ENCODE results near the gene SMIM10. TPM values are rescaled to one million over a fixed set of nuclear protein-coding genes. Genes with fewer than 3 reads are reported as not detected.

SMIM10 gene
- total RNA-seq, 4 donors from 2014 or later: 1.8 to 7.5 (median 6.3) TPM

DNA sequence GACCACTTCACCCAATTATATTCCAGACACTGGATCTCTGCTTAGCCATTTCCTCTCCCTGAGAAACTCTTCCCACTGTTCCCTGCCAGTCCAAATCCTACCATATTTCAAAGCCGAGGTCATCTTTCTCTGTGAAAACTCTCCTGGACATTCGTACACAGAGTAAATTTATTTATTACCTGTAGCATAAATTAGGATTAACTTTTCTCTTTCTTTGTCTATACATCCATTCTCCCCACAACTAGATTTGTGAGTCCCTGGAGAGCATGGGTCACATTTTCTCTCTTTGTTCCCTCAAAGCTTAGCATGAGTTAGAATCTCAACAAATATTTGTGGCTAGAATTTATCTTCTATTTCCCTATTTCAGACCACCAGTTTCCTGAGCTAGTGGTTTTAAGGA is 27.8 kb upstream of the SMIM10 start:
- TF ChIP-seq, protein P1, sequence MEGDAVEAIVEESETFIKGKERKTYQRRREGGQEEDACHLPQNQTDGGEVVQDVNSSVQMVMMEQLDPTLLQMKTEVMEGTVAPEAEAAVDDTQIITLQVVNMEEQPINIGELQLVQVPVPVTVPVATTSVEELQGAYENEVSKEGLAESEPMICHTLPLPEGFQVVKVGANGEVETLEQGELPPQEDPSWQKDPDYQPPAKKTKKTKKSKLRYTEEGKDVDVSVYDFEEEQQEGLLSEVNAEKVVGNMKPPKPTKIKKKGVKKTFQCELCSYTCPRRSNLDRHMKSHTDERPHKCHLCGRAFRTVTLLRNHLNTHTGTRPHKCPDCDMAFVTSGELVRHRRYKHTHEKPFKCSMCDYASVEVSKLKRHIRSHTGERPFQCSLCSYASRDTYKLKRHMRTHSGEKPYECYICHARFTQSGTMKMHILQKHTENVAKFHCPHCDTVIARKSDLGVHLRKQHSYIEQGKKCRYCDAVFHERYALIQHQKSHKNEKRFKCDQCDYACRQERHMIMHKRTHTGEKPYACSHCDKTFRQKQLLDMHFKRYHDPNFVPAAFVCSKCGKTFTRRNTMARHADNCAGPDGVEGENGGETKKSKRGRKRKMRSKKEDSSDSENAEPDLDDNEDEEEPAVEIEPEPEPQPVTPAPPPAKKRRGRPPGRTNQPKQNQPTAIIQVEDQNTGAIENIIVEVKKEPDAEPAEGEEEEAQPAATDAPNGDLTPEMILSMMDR (IDR thresholded peaks at IDR 0.05): no peak
- no peak for TF ChIP-seq POLR2A (IDR thresholded peaks at IDR 0.05)
- H3K4me3 ChIP-seq (replicated peaks in 1 of 3): no peak overlapping the region
- H3K36me3 ChIP-seq: no peaks in the 10 kb centered on the region
- no peaks in the 10 kb centered on the region for H3K4me1 ChIP-seq
- no peak for DNase-seq
- no peaks in the 10 kb centered on the region for H3K9me3 ChIP-seq
- 58 to 66% methylated on average over 2 of the region's 2 CpGs for WGBS, 2 donors
- no peak overlapping the region for H3K27ac ChIP-seq
- no peaks in the 10 kb centered on the region for H3K27me3 ChIP-seq
- intact Hi-C loops (cut with DNase I): loop anchor here (5.0 kb wide), 1 partner anchor 124 kb away; no protein-coding TSS in a partner anchor

DNA sequence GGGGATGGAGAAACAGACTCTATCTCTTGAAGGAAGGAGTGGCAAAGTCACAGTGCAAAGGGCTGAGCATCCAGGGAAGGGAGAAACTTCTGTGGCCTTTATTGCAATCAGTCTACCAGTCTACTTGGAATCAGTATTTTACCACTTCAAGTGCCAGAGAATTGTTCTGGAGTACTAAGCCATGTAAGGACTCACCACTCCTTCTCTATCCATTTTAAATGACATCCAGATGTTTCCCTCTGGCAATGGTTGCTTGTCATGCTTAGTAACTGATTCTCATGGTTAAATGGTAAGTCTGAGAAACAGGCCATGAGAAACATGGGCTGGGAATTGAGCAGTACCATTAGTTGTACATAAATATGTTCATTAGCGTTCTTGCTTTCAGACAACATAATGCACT is 21.1 kb upstream of the SMIM10 start:
- intact Hi-C loops (cut with DNase I): no loop called here
- no peaks in the 10 kb centered on the region for H3K9me3 ChIP-seq
- no peak overlapping the region for H3K27ac ChIP-seq
- no peaks in the 10 kb centered on the region for H3K4me1 ChIP-seq
- WGBS, 2 donors: 91 to 92% methylated on average over 1 of the region's 1 CpG
- TF ChIP-seq, protein P1 (IDR thresholded peaks at IDR 0.05): no peak
- no peak for TF ChIP-seq POLR2A (IDR thresholded peaks at IDR 0.05)
- no peak for DNase-seq
- no peaks in the 10 kb centered on the region for H3K27me3 ChIP-seq
- no peaks in the 10 kb centered on the region for H3K36me3 ChIP-seq
- H3K4me3 ChIP-seq (replicated peaks in 1 of 3): no peak overlapping the region

DNA sequence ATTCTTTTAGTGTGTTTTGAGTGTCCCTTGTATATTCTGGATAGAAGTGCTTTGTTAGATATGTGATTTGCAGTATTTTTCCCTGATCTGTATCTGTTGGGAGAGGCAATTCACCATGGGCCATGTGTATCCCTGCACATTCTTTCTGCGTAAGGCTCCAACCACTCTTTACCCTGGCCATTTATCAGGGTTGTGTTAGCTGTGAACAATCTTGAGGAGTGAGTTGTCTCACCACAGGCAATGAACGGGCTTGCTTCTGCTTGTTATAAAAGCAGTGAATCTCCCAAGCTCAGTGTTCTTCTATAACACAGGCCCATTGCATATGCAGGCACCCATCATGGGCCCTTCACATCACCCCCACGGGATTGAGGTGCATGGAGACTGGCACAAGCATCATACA is 18.9 kb upstream of the SMIM10 start:
- Histone ChIP-seq H3K4me1 (no peaks in the 10 kb centered on the region), H3K4me3 (replicated peaks in 1 of 3) (no peak overlapping the region), H3K9me3 (no peaks in the 10 kb centered on the region), H3K27ac (no peak overlapping the region), H3K36me3 (no peaks in the 10 kb centered on the region), H3K27me3 (no peaks in the 10 kb centered on the region)
- TF ChIP-seq POLR2A (IDR thresholded peaks at IDR 0.05): no peak
- no peak for DNase-seq
- WGBS, 2 donors: 82 to 94% methylated on average over 2 to 3 of the region's 3 CpGs
- intact Hi-C loops (cut with DNase I): no loop called here

DNA sequence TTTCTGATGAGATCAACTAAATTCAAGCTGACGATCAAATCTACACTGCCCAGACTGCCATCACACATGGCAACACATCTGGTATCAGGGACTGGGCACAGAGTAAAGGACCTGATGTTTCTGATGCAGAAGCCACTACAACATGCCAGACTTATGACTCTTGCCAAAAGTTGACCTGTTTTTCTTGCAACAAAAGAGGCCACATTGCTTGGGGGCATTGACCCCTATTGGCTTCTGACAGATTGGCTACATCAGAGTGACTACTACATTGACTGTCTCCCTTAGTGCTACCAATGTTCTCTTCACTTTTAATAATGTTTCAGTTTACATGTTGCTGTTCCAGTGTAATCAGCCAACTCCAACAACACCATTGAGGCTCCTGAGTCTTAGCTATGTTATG is 15.3 kb upstream of the SMIM10 start:
- WGBS, 2 donors: 71% methylated on average over 1 of the region's 1 CpG; no CpG with 5 or more reads in 1 of the 2 donors

DNA sequence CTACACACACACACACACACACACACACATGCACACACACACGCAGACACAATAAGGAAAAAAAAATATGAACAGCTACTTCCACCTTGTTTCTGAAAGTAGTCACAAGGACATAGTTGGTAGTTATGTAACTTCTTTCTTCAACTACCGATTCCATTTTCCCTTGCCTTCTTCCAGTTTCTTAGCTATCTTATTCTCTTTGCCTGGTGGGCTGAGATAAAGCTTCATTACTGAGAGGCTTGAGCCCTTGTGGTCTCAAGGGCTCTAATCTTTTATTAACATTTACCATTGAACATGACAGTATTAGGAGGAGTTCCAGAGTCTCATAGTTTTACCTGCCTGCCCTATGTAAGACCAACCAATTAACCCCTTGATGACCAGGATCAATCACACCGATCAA is 8.9 kb upstream of the SMIM10 start:
- no peak for DNase-seq
- no peak overlapping the region for H3K27ac ChIP-seq
- TF ChIP-seq, protein P1 (IDR thresholded peaks at IDR 0.05): no peak
- TF ChIP-seq POLR2A (IDR thresholded peaks at IDR 0.05): no peak
- H3K9me3 ChIP-seq: no peaks in the 10 kb centered on the region
- intact Hi-C loops (cut with DNase I): no loop called here
- no peaks in the 10 kb centered on the region for H3K4me1 ChIP-seq
- no peaks in the 10 kb centered on the region for H3K36me3 ChIP-seq
- H3K27me3 ChIP-seq: no peaks in the 10 kb centered on the region
- H3K4me3 ChIP-seq (replicated peaks in 1 of 3): no peak overlapping the region
- 84 to 90% methylated on average over 3 of the region's 3 CpGs for WGBS, 2 donors

More for the DNA sequence above, 15.3 kb upstream of the SMIM10 start:
- Histone ChIP-seq H3K27ac (no peak overlapping the region), H3K4me1 (no peaks in the 10 kb centered on the region), H3K9me3 (no peaks in the 10 kb centered on the region), H3K36me3 (no peaks in the 10 kb centered on the region), H3K27me3 (no peaks in the 10 kb centered on the region), H3K4me3 (replicated peaks in 1 of 3) (no peak overlapping the region)
- no peak for TF ChIP-seq POLR2A (IDR thresholded peaks at IDR 0.05)
- TF ChIP-seq, protein P1 (IDR thresholded peaks at IDR 0.05): no peak
- intact Hi-C loops (cut with DNase I): no loop called here
- DNase-seq: no peak

DNA sequence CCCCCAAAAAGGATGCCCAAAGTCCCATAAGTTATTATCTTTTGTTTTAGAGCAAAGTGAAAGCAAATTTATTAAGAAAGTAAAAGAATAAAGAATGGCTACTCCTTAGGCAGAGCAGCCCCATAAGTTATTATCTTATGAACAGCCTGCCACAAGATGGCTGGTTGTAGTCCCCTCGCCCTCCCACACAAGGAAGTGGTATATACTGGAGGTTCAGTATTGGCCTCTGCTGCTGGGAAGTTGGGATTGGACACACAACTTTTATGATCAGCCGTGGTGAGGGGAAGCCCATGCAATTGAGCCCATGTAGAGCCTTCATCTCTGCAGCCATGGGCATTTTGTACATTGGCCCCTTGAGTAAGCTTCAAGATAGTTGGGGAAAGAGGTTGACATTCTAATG is 8.0 kb upstream of the SMIM10 start:
- H3K9me3 ChIP-seq: no peaks in the 10 kb centered on the region
- H3K27ac ChIP-seq: no peak overlapping the region
- 85 to 100% methylated on average over 2 of the region's 2 CpGs for WGBS, 2 donors
- no peak for DNase-seq
- intact Hi-C loops (cut with DNase I): no loop called here
- TF ChIP-seq, protein P1 (IDR thresholded peaks at IDR 0.05): no peak
- TF ChIP-seq POLR2A (IDR thresholded peaks at IDR 0.05): no peak
- no peak overlapping the region for H3K4me3 ChIP-seq (replicated peaks in 1 of 3)
- H3K36me3 ChIP-seq: no peaks in the 10 kb centered on the region
- H3K4me1 ChIP-seq: no peaks in the 10 kb centered on the region
- no peaks in the 10 kb centered on the region for H3K27me3 ChIP-seq

Data from thyroid gland (tissue), 4 donors.